ENCODE measurements around the gene CELF4.

The CELF4 gene

DNA sequence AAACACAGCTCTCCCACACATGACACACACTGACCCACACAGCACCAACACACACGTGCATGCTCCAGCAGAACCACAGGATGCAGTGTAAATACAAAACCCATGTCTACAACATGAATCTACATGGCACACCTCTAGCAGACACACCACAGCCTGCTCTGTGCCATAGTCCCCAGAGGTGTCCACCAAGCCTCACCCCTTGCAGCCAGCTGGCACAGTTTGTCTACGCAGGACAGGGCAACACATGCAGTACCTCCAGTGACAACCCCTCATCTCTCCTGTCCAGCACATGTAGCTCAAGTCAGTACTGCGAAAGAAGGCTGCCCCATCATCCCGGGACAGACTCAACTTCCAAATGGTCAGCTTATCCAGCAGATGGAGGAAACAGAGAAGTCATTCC is 18.9 kb downstream of the CELF4 start:
- Histone ChIP-seq H3K4me2 (ENCODE audit: insufficient read depth, low read length) (no peak overlapping the region), H2AFZ (ENCODE audit: low read depth, low read length) (no peak overlapping the region), H3K36me3 (ENCODE audit: insufficient read depth, low read length) (no peaks in the 10 kb centered on the region), H3K4me1 (ENCODE audit: insufficient read depth, low read length) (no peaks in the 10 kb centered on the region), H3K79me2 (ENCODE audit: insufficient read depth, low read length) (no peaks in the 10 kb centered on the region), H4K20me1 (ENCODE audit: insufficient read depth, low read length) (no peaks in the 10 kb centered on the region), H3K27ac (ENCODE audit: low read length) (no peak overlapping the region), H3K9me3 (ENCODE audit: insufficient read depth, low read length, severe bottlenecking) (no peaks in the 10 kb centered on the region), H3K27me3 (ENCODE audit: insufficient read depth, low read length, poor library complexity) (peaks cover 7% of the 10 kb centered on the region), H3K4me3 (ENCODE audit: low read depth in 1 of 2, low read length in 2 of 2) (no peak overlapping the region), H3K9ac (ENCODE audit: low read depth, low read length) (no peak overlapping the region)
- no peak for ATAC-seq (ENCODE audit: insufficient read depth, low read depth)
- TF ChIP-seq EZH2 (IDR thresholded peaks at IDR 0.05; ENCODE audit: borderline replicate concordance, low read depth, low read length, severe bottlenecking) = no peak
- TF ChIP-seq, protein P1, sequence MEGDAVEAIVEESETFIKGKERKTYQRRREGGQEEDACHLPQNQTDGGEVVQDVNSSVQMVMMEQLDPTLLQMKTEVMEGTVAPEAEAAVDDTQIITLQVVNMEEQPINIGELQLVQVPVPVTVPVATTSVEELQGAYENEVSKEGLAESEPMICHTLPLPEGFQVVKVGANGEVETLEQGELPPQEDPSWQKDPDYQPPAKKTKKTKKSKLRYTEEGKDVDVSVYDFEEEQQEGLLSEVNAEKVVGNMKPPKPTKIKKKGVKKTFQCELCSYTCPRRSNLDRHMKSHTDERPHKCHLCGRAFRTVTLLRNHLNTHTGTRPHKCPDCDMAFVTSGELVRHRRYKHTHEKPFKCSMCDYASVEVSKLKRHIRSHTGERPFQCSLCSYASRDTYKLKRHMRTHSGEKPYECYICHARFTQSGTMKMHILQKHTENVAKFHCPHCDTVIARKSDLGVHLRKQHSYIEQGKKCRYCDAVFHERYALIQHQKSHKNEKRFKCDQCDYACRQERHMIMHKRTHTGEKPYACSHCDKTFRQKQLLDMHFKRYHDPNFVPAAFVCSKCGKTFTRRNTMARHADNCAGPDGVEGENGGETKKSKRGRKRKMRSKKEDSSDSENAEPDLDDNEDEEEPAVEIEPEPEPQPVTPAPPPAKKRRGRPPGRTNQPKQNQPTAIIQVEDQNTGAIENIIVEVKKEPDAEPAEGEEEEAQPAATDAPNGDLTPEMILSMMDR (IDR thresholded peaks at IDR 0.05; ENCODE audit: borderline replicate concordance, extremely low read depth, low read length, poor library complexity, severe bottlenecking) = no peak
- no peak for DNase-seq

GRCh38 chr18:37546272-37546537 is 19.4 kb downstream of the CELF4 start:
- TF ChIP-seq, protein P1 (IDR thresholded peaks at IDR 0.05; ENCODE audit: borderline replicate concordance, extremely low read depth, low read length, poor library complexity, severe bottlenecking) = no peak
- no peak for TF ChIP-seq EZH2 (IDR thresholded peaks at IDR 0.05; ENCODE audit: borderline replicate concordance, low read depth, low read length, severe bottlenecking)
- H3K27ac ChIP-seq (ENCODE audit: low read length) = no peak overlapping the region
- no peak overlapping the region for H3K4me3 ChIP-seq (ENCODE audit: low read depth in 1 of 2, low read length in 2 of 2)
- H3K9ac ChIP-seq (ENCODE audit: low read depth, low read length) = no peak overlapping the region
- no peaks in the 10 kb centered on the region for H3K36me3 ChIP-seq (ENCODE audit: insufficient read depth, low read length)
- H2AFZ ChIP-seq (ENCODE audit: low read depth, low read length) = no peak overlapping the region
- DNase-seq = no peak
- H3K9me3 ChIP-seq (ENCODE audit: insufficient read depth, low read length, severe bottlenecking) = no peaks in the 10 kb centered on the region
- peaks cover 7% of the 10 kb centered on the region for H3K27me3 ChIP-seq (ENCODE audit: insufficient read depth, low read length, poor library complexity)
- H3K79me2 ChIP-seq (ENCODE audit: insufficient read depth, low read length) = no peaks in the 10 kb centered on the region
- H3K4me1 ChIP-seq (ENCODE audit: insufficient read depth, low read length) = no peaks in the 10 kb centered on the region
- ATAC-seq (ENCODE audit: insufficient read depth, low read depth) = no peak
- no peaks in the 10 kb centered on the region for H4K20me1 ChIP-seq (ENCODE audit: insufficient read depth, low read length)
- H3K4me2 ChIP-seq (ENCODE audit: insufficient read depth, low read length) = no peak overlapping the region

DNA sequence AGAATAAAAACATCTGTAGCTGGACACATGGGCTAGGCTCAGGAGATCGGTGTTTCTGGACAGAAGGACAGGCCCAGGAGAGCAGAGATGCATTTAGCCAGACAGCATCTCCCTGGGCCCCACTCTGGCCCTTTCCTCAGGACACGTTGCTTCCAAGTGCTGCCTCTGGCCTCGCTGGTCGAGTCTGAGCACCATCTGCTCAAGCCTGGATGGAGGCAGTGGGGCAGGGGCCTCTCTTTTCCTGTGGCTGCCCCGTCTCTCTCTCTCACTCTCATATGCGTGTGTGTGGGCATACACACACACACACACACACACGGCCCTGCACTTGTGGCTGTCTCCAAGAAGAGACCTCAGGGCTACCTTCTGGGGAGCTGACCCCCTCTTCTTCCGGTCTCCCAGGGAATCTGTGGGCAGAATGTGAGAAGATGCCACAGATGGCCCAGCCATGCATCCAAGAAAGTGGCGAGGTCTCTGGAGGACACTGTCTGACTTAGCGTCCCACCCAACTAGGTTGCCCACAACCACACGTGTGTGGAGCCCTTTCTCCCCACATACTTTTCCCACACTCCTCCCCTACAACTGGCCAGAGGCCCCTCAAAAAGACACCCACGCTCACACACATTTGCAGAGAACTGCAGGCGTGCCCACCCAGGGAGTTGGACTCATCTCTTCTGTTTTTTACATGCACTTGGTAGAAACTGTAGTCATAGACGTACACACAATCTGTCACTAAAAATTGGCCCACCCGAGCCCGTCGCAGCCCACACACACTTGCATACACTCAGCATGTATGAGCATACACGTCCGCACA is 19.9 kb downstream of the CELF4 start:
- Histone ChIP-seq H3K27me3 (ENCODE audit: insufficient read depth, low read length, poor library complexity) (peaks cover 9% of the 10 kb centered on the region), H2AFZ (ENCODE audit: low read depth, low read length) (no peak overlapping the region), H4K20me1 (ENCODE audit: insufficient read depth, low read length) (no peaks in the 10 kb centered on the region), H3K79me2 (ENCODE audit: insufficient read depth, low read length) (no peaks in the 10 kb centered on the region), H3K4me3 (ENCODE audit: low read depth in 1 of 2, low read length in 2 of 2) (no peak overlapping the region), H3K9ac (ENCODE audit: low read depth, low read length) (no peak overlapping the region), H3K36me3 (ENCODE audit: insufficient read depth, low read length) (no peaks in the 10 kb centered on the region), H3K4me2 (ENCODE audit: insufficient read depth, low read length) (no peak overlapping the region), H3K9me3 (ENCODE audit: insufficient read depth, low read length, severe bottlenecking) (no peaks in the 10 kb centered on the region), H3K4me1 (ENCODE audit: insufficient read depth, low read length) (no peaks in the 10 kb centered on the region), H3K27ac (ENCODE audit: low read length) (no peak overlapping the region)
- ATAC-seq (ENCODE audit: insufficient read depth, low read depth) (no peak), DNase-seq (no peak)
- TF ChIP-seq, protein P1 (IDR thresholded peaks at IDR 0.05; ENCODE audit: borderline replicate concordance, extremely low read depth, low read length, poor library complexity, severe bottlenecking) = no peak
- no peak for TF ChIP-seq EZH2 (IDR thresholded peaks at IDR 0.05; ENCODE audit: borderline replicate concordance, low read depth, low read length, severe bottlenecking)

Measured in DND-41 (cell line).